PC-9 (cell line): ENCODE measurements around the gene BET1.

Experiments used
- EZH2 ChIP-seq: fragments of 200-600 bp; sonication (generic); IDR thresholded peaks from 2 replicates; pipeline ENCODE4 v1.8.0; 2017; ENCODE audit warnings: antibody characterized with exemption, low read depth
- TF ChIP-seq, protein P1 (sequence below): fragments of 200-600 bp; sonication (generic); conservative IDR thresholded peaks from 2 replicates; pipeline ENCODE4 v1.6.1; 2017; ENCODE audit warnings: mixed run types, antibody characterized with exemption, mild to moderate bottlenecking, moderate library complexity

DNA sequence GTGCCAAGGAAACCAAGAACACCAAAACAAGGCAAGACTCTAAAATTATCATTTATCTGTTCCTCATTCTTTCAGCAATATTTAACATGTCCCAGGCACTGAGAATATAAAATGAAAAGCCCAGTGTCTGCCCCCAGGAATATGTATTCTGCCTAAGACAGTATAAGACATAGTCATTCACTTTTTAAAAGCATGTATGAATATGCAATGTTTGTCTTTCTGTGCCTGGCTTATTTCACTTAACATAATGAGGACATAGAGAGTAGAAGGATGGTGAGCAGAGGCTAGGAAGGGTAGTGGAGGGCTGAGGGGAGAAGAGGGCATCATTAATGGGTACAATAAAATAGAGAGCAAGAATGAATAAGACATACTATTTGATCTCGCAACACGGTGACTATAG lies 44.6 kb upstream of the BET1 start:
- TF ChIP-seq, protein P1, sequence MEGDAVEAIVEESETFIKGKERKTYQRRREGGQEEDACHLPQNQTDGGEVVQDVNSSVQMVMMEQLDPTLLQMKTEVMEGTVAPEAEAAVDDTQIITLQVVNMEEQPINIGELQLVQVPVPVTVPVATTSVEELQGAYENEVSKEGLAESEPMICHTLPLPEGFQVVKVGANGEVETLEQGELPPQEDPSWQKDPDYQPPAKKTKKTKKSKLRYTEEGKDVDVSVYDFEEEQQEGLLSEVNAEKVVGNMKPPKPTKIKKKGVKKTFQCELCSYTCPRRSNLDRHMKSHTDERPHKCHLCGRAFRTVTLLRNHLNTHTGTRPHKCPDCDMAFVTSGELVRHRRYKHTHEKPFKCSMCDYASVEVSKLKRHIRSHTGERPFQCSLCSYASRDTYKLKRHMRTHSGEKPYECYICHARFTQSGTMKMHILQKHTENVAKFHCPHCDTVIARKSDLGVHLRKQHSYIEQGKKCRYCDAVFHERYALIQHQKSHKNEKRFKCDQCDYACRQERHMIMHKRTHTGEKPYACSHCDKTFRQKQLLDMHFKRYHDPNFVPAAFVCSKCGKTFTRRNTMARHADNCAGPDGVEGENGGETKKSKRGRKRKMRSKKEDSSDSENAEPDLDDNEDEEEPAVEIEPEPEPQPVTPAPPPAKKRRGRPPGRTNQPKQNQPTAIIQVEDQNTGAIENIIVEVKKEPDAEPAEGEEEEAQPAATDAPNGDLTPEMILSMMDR = no peak
- TF ChIP-seq EZH2 = no peak
